Measurements from ENCODE around the gene SPEM2. TPM values are rescaled to one million over a fixed set of nuclear protein-coding genes. Genes with fewer than 3 reads are reported as not detected.
A peak's percentile ranks its signal among the peaks of the same experiment; 100 is the strongest.

Gene SPEM2
- total RNA-seq = not detected
- not detected for polyA plus RNA-seq (2013, experiment 1 of 2)
- not detected for polyA plus RNA-seq (2013, experiment 2 of 2)
- total RNA-seq = 0 to 0.16 (median 0) reads per million in 172 experiments

DNA sequence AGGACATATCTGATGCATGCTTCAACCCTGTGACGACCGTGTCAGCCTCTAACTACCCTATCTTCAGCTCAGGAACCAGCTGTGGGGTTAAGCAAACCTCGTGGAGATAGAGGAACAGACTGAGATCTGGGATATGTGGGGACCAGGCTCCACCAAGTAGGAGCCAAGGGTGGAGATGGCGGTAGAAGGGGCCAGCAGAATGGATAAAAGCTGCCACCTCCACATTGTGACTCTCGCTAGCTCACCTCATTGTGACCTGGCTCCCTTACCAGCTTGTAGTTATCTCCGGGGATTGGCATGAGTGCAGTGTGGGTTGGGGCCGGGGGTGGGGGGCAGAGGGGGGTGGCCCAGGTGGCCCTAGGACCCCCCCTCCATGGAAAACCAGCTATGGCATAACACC lies at the start of gene SPEM2:
TSS of gene SPEM2 (plus strand) at position 301 of the 400 bp plus-strand sequence. CDS start at position 374, 73 bp downstream.
- Mint-ChIP-seq H3K36me3 (ENCODE audit: low read depth) (no peaks in the 10 kb centered on the region), H3K27me3 (no peaks in the 10 kb centered on the region), H3K27ac (no peak within 1 kb of the TSS), H3K4me3 (no peak within 1 kb of the TSS), H3K9me3 (no peaks in the 10 kb centered on the region), H3K4me1 (ENCODE audit: low read depth) (no peaks in the 10 kb centered on the region)
- POLR2A ChIA-PET = interaction anchor here (1.0 kb wide), 1 partner anchor 10 kb away, joined by 3 read pairs; the partner anchor contains the start of gene TMEM102
- intact Hi-C loops (cut with DNase I, micrococcal nuclease) = no loop called here
- H3K9me3 ChIP-seq (ENCODE audit: control insufficient read depth in 1 of 2, insufficient read depth in 1 of 2, low read length in 2 of 2) = peaks cover 0 to 3% of the 10 kb centered on the region in 2 experiments
- no peak within 1 kb of the TSS for H3K4me3 ChIP-seq (ENCODE audit: low read length)
- H3K36me3 ChIP-seq (ENCODE audit: insufficient read depth, low read length) = no peaks in the 10 kb centered on the region
- H3K27me3 ChIP-seq (ENCODE audit: control insufficient read depth in 1 of 2, insufficient read depth in 2 of 2, low read length in 2 of 2) = no peaks in the 10 kb centered on the region
- CTCF ChIA-PET = interaction anchor here (1.0 kb wide), 1 partner anchor 11 kb away, joined by 3 read pairs; no protein-coding TSS in a partner anchor
- DNase-seq (no peak), ATAC-seq (ENCODE audit: poor library complexity) (no peak)
- TF ChIP-seq, protein P1, sequence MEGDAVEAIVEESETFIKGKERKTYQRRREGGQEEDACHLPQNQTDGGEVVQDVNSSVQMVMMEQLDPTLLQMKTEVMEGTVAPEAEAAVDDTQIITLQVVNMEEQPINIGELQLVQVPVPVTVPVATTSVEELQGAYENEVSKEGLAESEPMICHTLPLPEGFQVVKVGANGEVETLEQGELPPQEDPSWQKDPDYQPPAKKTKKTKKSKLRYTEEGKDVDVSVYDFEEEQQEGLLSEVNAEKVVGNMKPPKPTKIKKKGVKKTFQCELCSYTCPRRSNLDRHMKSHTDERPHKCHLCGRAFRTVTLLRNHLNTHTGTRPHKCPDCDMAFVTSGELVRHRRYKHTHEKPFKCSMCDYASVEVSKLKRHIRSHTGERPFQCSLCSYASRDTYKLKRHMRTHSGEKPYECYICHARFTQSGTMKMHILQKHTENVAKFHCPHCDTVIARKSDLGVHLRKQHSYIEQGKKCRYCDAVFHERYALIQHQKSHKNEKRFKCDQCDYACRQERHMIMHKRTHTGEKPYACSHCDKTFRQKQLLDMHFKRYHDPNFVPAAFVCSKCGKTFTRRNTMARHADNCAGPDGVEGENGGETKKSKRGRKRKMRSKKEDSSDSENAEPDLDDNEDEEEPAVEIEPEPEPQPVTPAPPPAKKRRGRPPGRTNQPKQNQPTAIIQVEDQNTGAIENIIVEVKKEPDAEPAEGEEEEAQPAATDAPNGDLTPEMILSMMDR (IDR thresholded peaks at IDR 0.05) = no peak
- H3K27ac ChIP-seq (ENCODE audit: low read depth in 1 of 2, low read length in 2 of 2) = no peak within 1 kb of the TSS
- no peaks in the 10 kb centered on the region for H3K4me1 ChIP-seq (ENCODE audit: insufficient read depth, low read length)

- POLR2A ChIA-PET = no interaction called here
Measured at GRCh38 chr17:7379134-7379533, 46.3 kb upstream of the SPEM2 start.

GRCh38 chr17:7380321-7380720 lies 45.1 kb upstream of the SPEM2 start:
- Histone ChIP-seq H3K9me3 (ENCODE audit: control insufficient read depth in 1 of 2, insufficient read depth in 1 of 2, low read length in 2 of 2) (peaks cover 0 to 4% of the 10 kb centered on the region in 2 experiments), H3K27me3 (ENCODE audit: control insufficient read depth in 1 of 2, insufficient read depth in 2 of 2, low read length in 2 of 2) (peaks cover 21 to 22% of the 10 kb centered on the region in 2 experiments), H3K27ac (ENCODE audit: low read depth in 1 of 2, low read length in 2 of 2) (no peak overlapping the region), H3K36me3 (ENCODE audit: insufficient read depth, low read length) (no peaks in the 10 kb centered on the region), H3K4me3 (ENCODE audit: low read length) (no peak overlapping the region), H3K4me1 (ENCODE audit: insufficient read depth, low read length) (peaks cover 28% of the 10 kb centered on the region)
- Mint-ChIP-seq H3K27ac (no peak overlapping the region), H3K27me3 (peaks cover 55% of the 10 kb centered on the region), H3K9me3 (no peaks in the 10 kb centered on the region), H3K4me3 (peak overlapping the region; percentile 56), H3K4me1 (ENCODE audit: low read depth) (peaks cover 10% of the 10 kb centered on the region), H3K36me3 (ENCODE audit: low read depth) (peaks cover 4% of the 10 kb centered on the region)
- TF ChIP-seq, protein P1 (IDR thresholded peaks at IDR 0.05) = no peak
- no peak for ATAC-seq (ENCODE audit: poor library complexity)
- CTCF ChIA-PET = interaction anchor here (0.8 kb wide), 1 partner anchor 24 kb away, joined by 4 read pairs; no protein-coding TSS in a partner anchor
- DNase-seq = no peak
- POLR2A ChIA-PET = no interaction called here
- intact Hi-C loops (cut with DNase I, micrococcal nuclease) = loop anchor here in 1 of 2 experiments (10.0 kb wide), 1 partner anchor 54 kb away; the partner anchor contains the start of genes FGF11 and TMEM102

More at GRCh38 chr17:7379134-7379533, 46.3 kb upstream of the SPEM2 start:
- CTCF ChIA-PET = no interaction called here
- Histone ChIP-seq H3K27me3 (ENCODE audit: control insufficient read depth in 1 of 2, insufficient read depth in 2 of 2, low read length in 2 of 2) (peaks cover 21 to 22% of the 10 kb centered on the region in 2 experiments), H3K4me3 (ENCODE audit: low read length) (no peak overlapping the region), H3K27ac (ENCODE audit: low read depth in 1 of 2, low read length in 2 of 2) (no peak overlapping the region), H3K9me3 (ENCODE audit: control insufficient read depth in 1 of 2, insufficient read depth in 1 of 2, low read length in 2 of 2) (peaks cover 0 to 4% of the 10 kb centered on the region in 2 experiments), H3K36me3 (ENCODE audit: insufficient read depth, low read length) (no peaks in the 10 kb centered on the region), H3K4me1 (ENCODE audit: insufficient read depth, low read length) (peaks cover 20% of the 10 kb centered on the region)
- TF ChIP-seq, protein P1 (IDR thresholded peaks at IDR 0.05) = no peak
- ATAC-seq (ENCODE audit: poor library complexity) (no peak), DNase-seq (no peak)
- Mint-ChIP-seq H3K27me3 (peaks cover 55% of the 10 kb centered on the region), H3K36me3 (ENCODE audit: low read depth) (no peaks in the 10 kb centered on the region), H3K4me3 (no peak overlapping the region), H3K9me3 (no peaks in the 10 kb centered on the region), H3K4me1 (ENCODE audit: low read depth) (peaks cover 4% of the 10 kb centered on the region), H3K27ac (no peak overlapping the region)
- intact Hi-C loops (cut with DNase I, micrococcal nuclease) = no loop called here
